Mesodermal cell (in vitro differentiated cells): ENCODE results near the gene NID1.

Experiments
- H3K27ac ChIP-seq: 2 replicates; pipeline ENCODE4 v1.7.0; 2013; ENCODE audit warnings: mild to moderate bottlenecking, low read depth, low read length, moderate library complexity; ENCODE audit not compliant: severe bottlenecking
- H3K36me3 ChIP-seq: 2 replicates; pipeline ENCODE4 v1.7.1; 2013; ENCODE audit warnings: mild to moderate bottlenecking, low read length, moderate library complexity; ENCODE audit not compliant: control insufficient read depth, insufficient read depth
- H3K4me1 ChIP-seq: one replicate; pipeline ENCODE4 v1.7.1; 2013; ENCODE audit warnings: mild to moderate bottlenecking, low read length; ENCODE audit not compliant: insufficient read depth, control insufficient read depth, poor library complexity, severe bottlenecking
- H3K4me3 ChIP-seq: 2 replicates; pipeline ENCODE4 v1.7.0; 2013; ENCODE audit warnings: low read length, control low read depth, mild to moderate bottlenecking; ENCODE audit not compliant: insufficient read depth, poor library complexity, severe bottlenecking; ENCODE audit errors: extremely low read depth
- H3K9me3 ChIP-seq: 2 replicates; pipeline ENCODE4 v1.7.1; 2013; ENCODE audit warnings: mild to moderate bottlenecking, low read length, moderate library complexity; ENCODE audit not compliant: control insufficient read depth
- WGBS, 2 experiments: methylation state at CpG; one replicate each; pipeline ENCODE4 v1.1.5; 2013; ENCODE audit warnings: missing lambda C conversion rate in 2 of 2; ENCODE audit not compliant: insufficient coverage in 2 of 2; 5-methylcytosine and 5-hydroxymethylcytosine counted together

NID1 gene

GRCh38 chr1:236063919-236064673 lies 794 bp downstream of the NID1 start:
- Histone ChIP-seq H3K9me3 (no peaks in the 10 kb centered on the region), H3K36me3 (peaks cover 23% of the 10 kb centered on the region), H3K4me3 (peak overlapping the region; percentile 78), H3K27ac (peak overlapping the region; percentile 57), H3K4me1 (peaks cover 4% of the 10 kb centered on the region)
- 3 to 4% methylated on average over 36 to 42 of the region's 55 CpGs for WGBS, 2 experiments

GRCh38 chr1:236063551-236063918 lies 1.4 kb downstream of the NID1 start:
- peaks cover 4% of the 10 kb centered on the region for H3K4me1 ChIP-seq
- peak overlapping the region; percentile 57 for H3K27ac ChIP-seq
- H3K4me3 ChIP-seq, result peak overlapping the region; percentile 78
- H3K9me3 ChIP-seq, result no peaks in the 10 kb centered on the region
- 61 to 82% methylated on average over 3 to 6 of the region's 6 CpGs for WGBS, 2 experiments
- H3K36me3 ChIP-seq, result peaks cover 23% of the 10 kb centered on the region

GRCh38 chr1:236060286-236060685 lies 4.6 kb downstream of the NID1 start:
- H3K4me1 ChIP-seq, result no peaks in the 10 kb centered on the region

GRCh38 chr1:236059011-236059410 lies 5.9 kb downstream of the NID1 start:
- no peaks in the 10 kb centered on the region for H3K4me1 ChIP-seq
- no peak overlapping the region for H3K4me3 ChIP-seq
- H3K36me3 ChIP-seq, result peaks cover 31% of the 10 kb centered on the region
- H3K27ac ChIP-seq, result no peak overlapping the region
- 97 to 100% methylated on average over 4 of the region's 5 CpGs for WGBS, 2 experiments
- no peaks in the 10 kb centered on the region for H3K9me3 ChIP-seq

More at GRCh38 chr1:236060286-236060685, 4.6 kb downstream of the NID1 start:
- H3K27ac ChIP-seq, result no peak overlapping the region
- 92 to 100% methylated on average over 1 to 4 of the region's 4 CpGs for WGBS, 2 experiments
- H3K36me3 ChIP-seq, result peaks cover 28% of the 10 kb centered on the region
- no peaks in the 10 kb centered on the region for H3K9me3 ChIP-seq
- no peak overlapping the region for H3K4me3 ChIP-seq

- WGBS, 2 experiments, result 40 to 50% methylated on average over 1 to 2 of the region's 5 CpGs
- no peaks in the 10 kb centered on the region for H3K4me1 ChIP-seq
- peaks cover 31% of the 10 kb centered on the region for H3K36me3 ChIP-seq
- no peaks in the 10 kb centered on the region for H3K9me3 ChIP-seq
- H3K4me3 ChIP-seq, result no peak overlapping the region
- peak overlapping the region; percentile 45 for H3K27ac ChIP-seq
Observed at GRCh38 chr1:236058141-236058934, 6.6 kb downstream of the NID1 start.

GRCh38 chr1:236057546-236057945 lies 7.3 kb downstream of the NID1 start:
- peak overlapping the region; percentile 45 for H3K27ac ChIP-seq

GRCh38 chr1:236052232-236052993 lies 12.5 kb downstream of the NID1 start:
- WGBS, 2 experiments, result 93 to 94% methylated on average over 8 to 9 of the region's 12 CpGs
- peaks cover 24% of the 10 kb centered on the region for H3K36me3 ChIP-seq
- H3K27ac ChIP-seq, result no peak overlapping the region
- H3K4me1 ChIP-seq, result peaks cover 5% of the 10 kb centered on the region
- H3K9me3 ChIP-seq, result no peaks in the 10 kb centered on the region
- H3K4me3 ChIP-seq, result no peak overlapping the region

More at GRCh38 chr1:236057546-236057945, 7.3 kb downstream of the NID1 start:
- 86 to 100% methylated on average over 2 to 4 of the region's 5 CpGs for WGBS, 2 experiments
- Histone ChIP-seq H3K4me1 (no peaks in the 10 kb centered on the region), H3K4me3 (no peak overlapping the region), H3K36me3 (peaks cover 30% of the 10 kb centered on the region), H3K9me3 (no peaks in the 10 kb centered on the region)

- 33% methylated on average over 3 of the region's 9 CpGs; no CpG with 5 or more reads in 1 of the 2 experiments for WGBS, 2 experiments
- H3K4me3 ChIP-seq, result no peak overlapping the region
- no peak overlapping the region for H3K27ac ChIP-seq
- no peaks in the 10 kb centered on the region for H3K9me3 ChIP-seq
- H3K36me3 ChIP-seq, result peaks cover 35% of the 10 kb centered on the region
- peaks cover 5% of the 10 kb centered on the region for H3K4me1 ChIP-seq
Observed at GRCh38 chr1:236051242-236051791, 13.6 kb downstream of the NID1 start.

- 93 to 100% methylated on average over 4 of the region's 5 CpGs for WGBS, 2 experiments
- H3K36me3 ChIP-seq, result peaks cover 64% of the 10 kb centered on the region
- H3K4me1 ChIP-seq, result no peaks in the 10 kb centered on the region
- H3K27ac ChIP-seq, result no peak overlapping the region
- no peak overlapping the region for H3K4me3 ChIP-seq
- no peaks in the 10 kb centered on the region for H3K9me3 ChIP-seq
Observed at GRCh38 chr1:236045771-236046170, 19.1 kb downstream of the NID1 start.

GRCh38 chr1:236044341-236044740 lies 20.5 kb downstream of the NID1 start:
- H3K4me1 ChIP-seq, result no peaks in the 10 kb centered on the region
- H3K27ac ChIP-seq, result no peak overlapping the region
- H3K4me3 ChIP-seq, result no peak overlapping the region
- 60% methylated on average over 1 of the region's 3 CpGs; no CpG with 5 or more reads in 1 of the 2 experiments for WGBS, 2 experiments
- no peaks in the 10 kb centered on the region for H3K9me3 ChIP-seq
- peaks cover 70% of the 10 kb centered on the region for H3K36me3 ChIP-seq
